ENCODE measurements around the gene YWHAH.

YWHAH gene

DNA sequence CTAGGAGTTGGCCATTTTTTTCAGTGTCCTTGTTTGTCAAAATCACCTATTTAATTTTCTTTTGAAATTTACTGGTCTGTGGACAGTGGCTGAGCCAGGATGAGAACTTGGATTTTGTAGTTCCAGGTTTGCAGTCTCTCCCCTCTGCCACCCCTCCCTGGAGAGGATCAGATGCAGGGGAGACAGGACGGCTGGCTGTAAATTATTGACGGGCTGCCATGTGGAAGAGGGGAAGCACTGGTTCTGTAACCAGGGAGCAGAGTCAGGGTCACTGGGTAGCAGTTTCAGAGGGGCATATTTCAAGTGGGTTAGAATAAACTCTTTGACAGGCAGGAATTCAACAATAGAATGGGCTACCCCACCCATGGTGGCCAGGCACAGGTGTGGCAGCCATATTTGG is 20.6 kb upstream of the YWHAH start:
- no peak for DNase-seq

DNA sequence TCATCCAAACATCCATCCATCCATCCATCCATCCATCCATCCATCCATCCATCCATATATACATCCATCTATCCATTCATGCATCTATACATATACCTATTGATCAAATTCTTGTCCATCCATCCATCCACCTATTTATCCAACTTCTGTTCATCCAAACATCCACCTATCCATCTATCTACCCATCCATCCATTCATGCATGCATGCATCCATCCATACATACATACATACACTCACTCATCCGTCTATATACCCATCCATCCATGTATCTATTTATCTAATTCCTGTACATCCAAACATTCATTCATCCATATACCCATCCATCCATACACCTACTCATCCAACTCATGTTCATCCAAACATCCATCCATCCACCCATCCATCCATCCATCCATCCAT is 19.3 kb upstream of the YWHAH start:
- no peak for DNase-seq

GRCh38 chr22:31926024-31926423 is 18.3 kb upstream of the YWHAH start:
- DNase-seq, result no peak

GRCh38 chr22:31926969-31927368 is 17.4 kb upstream of the YWHAH start:
- DNase-seq, result no peak

- no peak for DNase-seq
Observed at GRCh38 chr22:31927562-31927961, 16.8 kb upstream of the YWHAH start.

- DNase-seq, result no peak
Observed at GRCh38 chr22:31929167-31929930, 15.0 kb upstream of the YWHAH start.

DNA sequence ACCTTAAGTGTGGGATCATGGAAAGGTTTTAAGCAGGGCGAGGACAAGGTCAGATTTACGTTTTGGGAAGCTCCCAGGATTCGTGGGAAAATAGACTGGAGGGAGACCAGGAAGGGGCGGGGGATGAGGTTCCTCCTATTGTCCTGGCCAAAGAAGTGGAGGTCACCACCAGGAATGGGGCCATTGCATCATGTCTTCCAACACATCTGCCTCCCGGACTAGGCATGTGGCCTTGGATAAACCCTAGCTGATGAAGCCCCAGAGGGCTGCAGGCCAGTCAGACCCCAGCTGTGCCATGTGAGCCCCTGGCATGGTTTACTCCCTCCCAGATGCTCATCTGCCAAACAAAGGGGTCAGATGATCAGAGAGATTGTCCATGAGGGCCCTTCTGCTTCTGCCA is 11.5 kb upstream of the YWHAH start:
- no peak for DNase-seq

DNA sequence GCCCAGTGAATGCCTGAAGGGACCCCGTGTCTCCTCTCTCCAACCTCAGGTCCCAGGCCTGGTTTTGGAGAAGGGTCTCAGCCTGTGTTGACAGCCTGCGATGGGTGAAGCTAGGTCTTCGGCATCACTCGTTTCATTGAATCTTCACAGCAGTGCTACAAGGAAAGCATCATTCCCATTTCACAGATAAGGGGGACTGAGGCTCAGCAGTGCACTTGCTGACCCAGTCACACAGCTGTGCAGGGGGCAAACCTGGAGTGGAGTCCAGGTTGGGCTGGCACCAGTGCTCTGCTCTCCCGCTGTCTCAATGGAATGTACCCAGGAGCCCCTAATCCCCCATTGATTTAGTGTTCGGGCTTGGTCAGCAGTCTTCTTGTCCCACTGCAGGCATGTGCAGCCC is 10.9 kb upstream of the YWHAH start:
- DNase-seq, result no peak

GRCh38 chr22:31933816-31934482 is 10.4 kb upstream of the YWHAH start:
- DNase-seq, result no peak

- DNase-seq, result no peak
Observed at GRCh38 chr22:31935961-31936635, 8.2 kb upstream of the YWHAH start.

- DNase-seq, result no peak
Observed at GRCh38 chr22:31937341-31937740, 7.0 kb upstream of the YWHAH start.

DNA sequence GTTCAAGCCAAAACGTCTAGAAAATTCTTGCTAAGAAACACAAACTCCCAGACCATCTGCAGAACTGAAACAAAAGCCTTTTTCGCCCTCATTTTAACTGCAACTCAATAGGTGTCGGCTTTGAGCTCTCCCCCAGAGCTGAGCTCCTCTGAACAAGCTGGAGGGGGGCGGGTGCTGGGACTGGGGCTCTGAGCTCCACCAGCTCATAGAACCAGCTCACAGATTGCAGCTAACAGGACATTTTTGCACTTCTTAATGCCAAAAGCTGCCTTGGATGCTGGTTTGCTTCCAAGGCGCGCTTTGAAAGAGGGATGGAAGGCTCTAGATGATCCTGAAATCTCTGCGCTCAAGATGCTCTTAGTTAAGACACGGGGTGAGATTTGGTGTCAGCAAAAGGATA is 6.0 kb upstream of the YWHAH start:
- no peak for DNase-seq

- no peak for DNase-seq
Observed at GRCh38 chr22:31940506-31940905, 3.8 kb upstream of the YWHAH start.

DNA sequence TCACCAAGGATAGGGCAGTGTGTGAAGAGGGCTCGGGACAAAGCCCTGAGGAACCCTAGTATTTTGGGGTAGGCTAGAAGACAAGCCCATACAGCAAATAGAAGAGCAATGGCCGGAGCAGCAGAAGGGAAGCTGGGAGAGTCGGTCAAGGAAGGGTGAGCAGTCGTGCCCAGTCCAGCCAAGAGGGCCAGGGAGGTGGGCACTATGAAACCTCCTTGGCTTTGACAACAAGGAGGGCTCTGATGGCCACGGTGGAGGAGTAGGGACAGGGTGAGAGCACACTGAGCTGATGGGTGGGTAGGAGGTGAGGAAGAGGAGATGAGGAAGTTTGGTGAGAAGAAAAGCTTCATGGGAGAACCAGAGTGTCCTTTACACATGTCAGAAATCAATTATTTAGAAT is 2.2 kb upstream of the YWHAH start:
- DNase-seq, result no peak

GRCh38 chr22:31943206-31943977 is 943 bp upstream of the YWHAH start:
- no peak for DNase-seq

DNA sequence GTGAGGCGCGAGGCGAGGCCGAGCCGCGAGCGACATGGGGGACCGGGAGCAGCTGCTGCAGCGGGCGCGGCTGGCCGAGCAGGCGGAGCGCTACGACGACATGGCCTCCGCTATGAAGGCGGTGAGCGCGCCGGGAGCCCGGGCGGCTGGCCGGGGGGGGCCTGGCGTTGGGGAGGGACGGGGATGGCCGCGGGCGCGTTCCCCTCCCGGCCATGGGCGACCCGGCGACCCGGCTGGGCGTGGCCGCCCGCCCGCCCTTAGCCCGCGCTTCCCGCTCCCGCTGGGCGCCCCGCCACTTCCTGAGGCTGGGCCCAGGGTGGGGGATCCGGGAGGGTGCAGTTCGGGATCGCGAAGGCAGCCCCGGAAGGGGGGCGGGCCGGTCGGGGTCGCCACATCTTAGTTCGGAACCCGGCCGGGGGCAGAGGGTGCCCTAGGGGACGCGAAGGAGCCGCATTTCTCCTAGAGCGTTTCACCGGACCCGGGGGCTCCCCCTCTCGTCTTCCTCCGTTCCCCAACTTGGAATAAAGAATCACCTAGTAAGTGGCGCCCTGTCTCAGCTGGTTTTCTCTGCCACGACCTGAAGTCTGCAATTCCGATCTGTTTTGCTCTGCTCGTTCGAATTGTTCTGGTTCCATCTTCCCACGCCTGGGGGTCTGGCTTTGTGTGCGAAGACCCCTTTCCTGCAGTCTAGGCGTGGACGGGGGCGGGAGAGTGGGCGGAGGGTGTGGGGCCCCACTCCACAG is 536 bp downstream of the YWHAH start:
- DNase-seq, result no peak

DNA sequence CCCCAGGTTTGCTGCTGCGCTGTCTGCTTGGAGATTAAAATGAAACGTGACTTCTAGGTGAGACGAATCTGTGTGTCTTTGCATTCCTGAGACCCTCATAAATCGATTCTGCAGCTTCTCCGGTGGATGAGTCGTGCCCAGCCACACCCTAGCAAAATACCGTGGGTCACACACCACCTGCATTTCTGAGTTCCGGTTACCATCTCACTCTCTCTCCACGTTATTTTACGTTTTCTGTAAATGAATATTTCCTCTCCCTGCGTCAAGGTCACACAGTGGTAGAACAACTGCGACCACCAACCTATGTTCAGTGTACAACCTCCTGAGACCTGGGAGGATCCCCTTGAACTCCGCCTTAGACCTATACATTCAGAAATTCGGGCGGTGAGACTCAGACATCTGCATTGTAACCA is 1.1 kb downstream of the YWHAH start:
- no peak for DNase-seq

DNA sequence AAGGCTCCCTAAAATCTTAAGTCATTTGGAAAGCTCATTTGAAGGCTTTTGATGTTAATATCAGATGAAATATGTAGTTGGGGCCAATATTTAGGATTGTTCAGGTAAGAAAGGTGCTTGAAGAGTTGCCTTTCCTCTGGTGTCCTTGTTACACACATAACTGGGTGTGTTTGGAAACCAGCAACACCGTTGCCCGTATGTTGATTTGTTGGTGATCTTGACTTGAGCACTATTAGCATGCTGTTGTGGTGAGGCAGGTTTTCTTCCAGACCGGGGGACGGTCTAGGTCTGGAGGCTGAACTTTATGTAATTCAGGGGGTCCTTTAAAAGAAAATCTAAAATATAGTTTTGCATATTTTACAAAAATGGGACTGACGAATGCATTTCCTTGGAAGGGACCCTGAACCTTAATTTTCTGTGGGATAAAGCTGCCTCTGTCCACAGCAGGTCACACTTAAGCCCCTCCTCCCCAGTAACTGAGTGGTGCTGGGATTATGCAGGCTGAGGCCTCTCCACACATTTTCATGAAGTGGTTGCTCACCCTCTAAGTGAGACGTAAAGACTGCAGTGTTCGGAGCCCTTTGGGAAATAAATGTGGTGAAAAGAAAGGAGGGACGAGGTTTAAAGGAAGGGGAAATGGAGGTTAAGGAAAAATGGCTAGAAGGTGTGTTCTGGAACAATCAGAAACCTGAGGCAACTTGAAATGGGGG is 1.8 kb downstream of the YWHAH start:
- DNase-seq, result no peak

DNA sequence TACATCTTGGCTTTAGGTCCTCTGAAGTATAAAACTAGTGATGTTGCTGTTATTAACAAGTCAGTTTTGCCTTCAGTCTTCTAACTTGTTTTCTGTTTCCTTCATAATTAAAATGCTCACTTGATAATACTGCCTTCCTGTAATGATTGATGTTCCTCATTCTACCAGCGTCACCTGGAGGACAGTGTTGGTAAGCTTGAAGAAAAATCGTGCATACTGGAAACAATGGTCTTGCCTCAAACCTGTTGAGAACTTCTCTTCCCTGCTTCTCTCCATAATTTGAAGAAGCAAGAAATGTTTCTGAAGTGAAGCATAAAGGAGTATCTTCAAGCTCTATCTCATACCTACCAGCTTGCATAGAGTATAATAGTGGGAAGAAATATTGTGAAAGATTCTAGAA is 3.0 kb downstream of the YWHAH start:
- DNase-seq, result no peak

DNA sequence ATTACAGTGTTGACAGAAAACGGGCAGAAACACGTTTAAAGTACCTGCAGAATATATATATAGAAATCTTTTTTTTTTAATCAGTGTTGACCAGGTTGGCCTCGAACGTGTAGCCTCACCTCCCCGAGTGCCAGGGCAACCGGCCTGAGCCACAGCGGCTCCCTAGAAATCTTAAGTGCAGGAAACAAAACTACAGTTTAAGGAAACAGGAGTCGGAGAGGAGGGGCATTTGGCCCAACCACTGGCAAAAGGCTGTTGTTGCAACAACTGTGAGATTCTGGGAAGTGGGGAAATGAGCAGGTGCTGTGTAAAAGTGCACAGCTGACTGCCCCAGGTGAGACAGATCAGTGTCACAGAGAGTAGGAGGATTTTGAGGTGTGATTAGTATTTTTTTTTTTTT is 3.7 kb downstream of the YWHAH start:
- no peak for DNase-seq

DNA sequence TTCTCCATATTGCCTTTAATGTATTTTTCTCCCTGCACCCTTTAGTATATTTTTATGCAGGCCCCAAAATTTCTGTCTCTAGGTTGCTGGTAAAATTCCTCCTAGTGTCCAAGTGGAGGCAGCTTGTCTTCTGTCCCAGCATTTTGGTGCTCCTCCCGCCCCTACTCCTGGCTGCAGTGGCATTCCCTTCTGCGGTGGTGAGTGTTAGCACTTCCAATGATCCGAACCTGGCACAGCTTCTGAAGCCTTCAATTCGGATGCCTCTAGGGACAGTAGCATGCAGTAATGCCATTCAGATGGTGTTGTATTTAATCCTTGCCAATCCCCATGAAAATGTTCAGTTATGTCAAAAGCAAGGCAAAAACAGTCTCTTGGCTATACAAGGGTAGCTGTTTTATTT is 5.9 kb downstream of the YWHAH start:
- no peak for DNase-seq

Measured in NCI-H524 treated with DMSO at 0.1 percent for 48 hours (cell line).